H54 (cell line): Measurements from ENCODE around the gene TP53TG3B.
"Not testable (repeated sequence)": the region's sequence is repeated elsewhere in the genome, so short reads cannot be mapped to it uniquely, and the experiment has no call there.

Experiments
- DNase-seq: peaks from one replicate; pipeline ENCODE4 v3.0.0; 2011; ENCODE audit warnings: low spot score, mixed read lengths; ENCODE audit not compliant: insufficient read length
- FAIRE-seq: peaks from 3 replicates; lab custom pipeline; 2011; peaks lifted over from hg19 to GRCh38; lab: Jason Lieb, UNC

The TP53TG3B gene

DNA sequence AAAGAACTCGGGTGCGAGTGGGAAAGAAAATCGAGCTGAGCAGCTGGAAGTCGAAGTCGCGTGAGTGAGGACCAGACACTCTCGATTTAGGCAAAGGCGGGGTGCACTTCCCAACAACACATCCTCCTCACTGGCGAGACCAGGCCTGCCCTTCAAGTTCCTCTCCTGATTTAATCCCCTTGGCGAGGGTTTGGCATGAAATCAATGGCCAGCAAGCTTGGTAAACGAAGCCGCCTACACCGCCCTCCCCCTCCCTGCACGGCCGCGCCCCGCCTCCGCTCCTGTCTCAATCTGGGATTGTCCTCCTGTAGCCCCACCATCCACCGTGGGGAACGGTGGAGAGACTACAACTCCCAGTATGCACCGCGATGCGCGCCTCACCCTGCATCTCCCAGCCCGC lies at the start of gene TP53TG3B:
Gene TP53TG3B, plus strand, starts transcription at position 301 of the 400 bp plus-strand sequence. Its CDS starts 68 bp downstream, at position 369.
- FAIRE-seq, DNase-seq: not testable (repeated sequence)

GRCh38 chr16:33336226-33337012 lies 24.2 kb upstream of the TP53TG3B start:
- not testable (repeated sequence) for FAIRE-seq, DNase-seq

DNA sequence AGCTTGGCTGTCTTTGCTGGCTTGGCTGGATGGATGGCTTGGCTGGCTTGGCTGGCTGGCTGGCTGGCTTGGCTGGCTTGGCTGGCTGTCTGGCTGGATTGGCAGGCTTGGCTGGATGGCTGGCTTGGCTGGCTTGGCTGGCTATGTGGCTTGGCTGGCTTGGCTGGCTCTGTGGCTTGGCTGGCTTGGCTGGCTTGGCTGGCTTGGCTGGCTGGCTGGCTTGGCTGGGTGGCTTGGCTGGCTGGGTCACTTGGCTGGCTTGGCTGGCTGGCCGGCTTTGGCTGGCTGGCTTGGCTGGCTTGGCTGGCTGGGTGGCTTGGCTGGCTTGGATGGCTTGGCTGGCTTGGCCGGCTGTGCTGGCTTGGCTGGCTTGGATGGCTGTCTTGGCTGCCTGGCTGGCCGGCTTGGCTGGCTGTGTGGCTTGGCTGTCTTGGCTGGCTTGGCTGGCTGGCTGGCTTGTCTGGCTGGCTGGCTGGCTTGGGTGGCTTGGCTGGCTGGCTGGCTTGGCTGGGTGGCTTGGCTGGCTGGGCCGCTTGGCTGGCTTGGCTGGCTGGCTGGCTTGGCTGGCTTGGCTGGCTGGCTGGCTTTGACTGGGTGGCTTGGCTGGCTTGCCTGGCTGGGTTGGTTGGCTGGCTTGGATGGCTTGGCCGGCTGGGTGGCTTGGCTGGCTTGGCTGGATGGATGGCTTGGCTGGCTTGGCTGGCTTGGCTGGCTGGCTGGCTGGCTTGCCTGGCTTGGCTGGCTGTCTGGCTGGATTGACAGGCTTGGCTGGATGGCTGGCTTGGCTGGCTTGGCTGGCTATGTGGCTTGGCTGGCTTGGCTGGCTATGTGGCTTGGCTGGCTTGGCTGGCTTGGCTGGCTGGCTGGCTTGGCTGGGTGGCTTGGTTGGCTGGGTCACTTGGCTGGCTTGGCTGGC lies 22.8 kb upstream of the TP53TG3B start:
- DNase-seq, FAIRE-seq: not testable (repeated sequence)

- FAIRE-seq, DNase-seq: not testable (repeated sequence)
Measured at GRCh38 chr16:33338543-33338951, 22.1 kb upstream of the TP53TG3B start.

- not testable (repeated sequence) for DNase-seq, FAIRE-seq
Measured at GRCh38 chr16:33339093-33340061, 21.3 kb upstream of the TP53TG3B start.
